SK-N-SH treated with all-trans-retinoic acid at 6 μM for 48 hours (cell line): ENCODE measurements around the gene PDZD2.

Experiments
- ATAC-seq: fragments of 200-7000 bp; cut with Tn5 transposase; 3 replicates; pipeline ENCODE4 v1.9.1; 2020; ENCODE audit warnings: mild to moderate bottlenecking, moderate library complexity
- ARNTL ChIP-seq: fragments of 450-650 bp; formaldehyde crosslinking; IDR thresholded peaks from 2 replicates; pipeline ENCODE4 v1.5.0; 2020; ENCODE audit warnings: low read depth, mild to moderate bottlenecking, moderate library complexity, borderline replicate concordance
- BACH2 ChIP-seq: fragments of 250-450 bp; sonication (Bioruptor Pico); IDR thresholded peaks from 2 replicates; pipeline ENCODE4 v1.9.0; 2021; ENCODE audit warnings: mild to moderate bottlenecking, borderline replicate concordance
- CSDC2 ChIP-seq: fragments of 250-450 bp; sonication (Bioruptor Pico); IDR thresholded peaks from 2 replicates; pipeline ENCODE4 v1.5.0; 2020; ENCODE audit warnings: mild to moderate bottlenecking, moderate library complexity
- ESRRG ChIP-seq: fragments of 250-450 bp; sonication (Bioruptor Pico); IDR thresholded peaks from 2 replicates; pipeline ENCODE4 v1.6.1; 2021; ENCODE audit warnings: mild to moderate bottlenecking
- GLIS3 ChIP-seq: fragments of 250-450 bp; sonication (Bioruptor Pico); IDR thresholded peaks from 2 replicates; pipeline ENCODE4 v1.5.0; 2020; ENCODE audit warnings: mild to moderate bottlenecking, moderate library complexity
- ISL1 ChIP-seq: fragments of 250-450 bp; sonication (Bioruptor Pico); IDR thresholded peaks from 2 replicates; pipeline ENCODE4 v2.1.2; 2022; ENCODE audit warnings: mild to moderate bottlenecking, moderate library complexity
- OSR1 ChIP-seq: fragments of 250-450 bp; sonication (Bioruptor Pico); IDR thresholded peaks from 2 replicates; pipeline ENCODE4 v1.8.0; 2022; ENCODE audit warnings: moderate library complexity, mild to moderate bottlenecking, inconsistent platforms
- PATZ1 ChIP-seq: fragments of 250-450 bp; sonication (Bioruptor Pico); IDR thresholded peaks from 2 replicates; pipeline ENCODE4 v1.8.0; 2020; ENCODE audit warnings: mild to moderate bottlenecking, moderate library complexity, borderline replicate concordance
- PPARA ChIP-seq: fragments of 250-450 bp; sonication (Bioruptor Pico); IDR thresholded peaks from 2 replicates; pipeline ENCODE4 v1.5.0; 2020; ENCODE audit warnings: mild to moderate bottlenecking, borderline replicate concordance
- RARB ChIP-seq: fragments of 250-450 bp; sonication (Bioruptor Pico); IDR thresholded peaks from 2 replicates; pipeline ENCODE4 v1.8.0; 2021; ENCODE audit warnings: mild to moderate bottlenecking, moderate library complexity
- SNAI2 ChIP-seq: fragments of 250-450 bp; sonication (Bioruptor Pico); IDR thresholded peaks from 2 replicates; pipeline ENCODE4 v1.5.0; 2020; ENCODE audit warnings: mild to moderate bottlenecking, moderate library complexity
- TCF4 ChIP-seq: fragments of 250-450 bp; sonication (Bioruptor Pico); IDR thresholded peaks from 2 replicates; pipeline ENCODE4 v1.8.0; 2021; ENCODE audit warnings: mild to moderate bottlenecking, moderate library complexity, borderline replicate concordance
- TOX ChIP-seq: fragments of 250-450 bp; sonication (Bioruptor Pico); IDR thresholded peaks from 2 replicates; pipeline ENCODE4 v1.8.0; 2021; ENCODE audit warnings: mild to moderate bottlenecking, moderate library complexity, borderline replicate concordance
- TSHZ2 ChIP-seq: fragments of 250-450 bp; sonication (Bioruptor Pico); IDR thresholded peaks from 2 replicates; pipeline ENCODE4 v1.5.0; 2020; ENCODE audit warnings: mild to moderate bottlenecking, moderate library complexity
- ZC3H10 ChIP-seq: fragments of 250-450 bp; sonication (Bioruptor Pico); IDR thresholded peaks from 2 replicates; pipeline ENCODE4 v1.5.1; 2021; ENCODE audit warnings: mild to moderate bottlenecking, moderate library complexity
- ZFP3 ChIP-seq: fragments of 250-450 bp; sonication (Bioruptor Pico); IDR thresholded peaks from 2 replicates; pipeline ENCODE4 v1.5.0; 2020; ENCODE audit warnings: mild to moderate bottlenecking, moderate library complexity
- ZFP30 ChIP-seq: fragments of 450-650 bp; formaldehyde crosslinking; IDR thresholded peaks from 2 replicates; pipeline ENCODE4 v1.5.0; 2022; ENCODE audit warnings: mild to moderate bottlenecking, moderate library complexity
- ZNF565 ChIP-seq: fragments of 450-650 bp; formaldehyde crosslinking; conservative IDR thresholded peaks from 2 replicates; pipeline ENCODE4 v1.5.0; 2020; ENCODE audit warnings: low read depth, mild to moderate bottlenecking, moderate library complexity
- ZNF70 ChIP-seq: fragments of 450-650 bp; formaldehyde crosslinking; IDR thresholded peaks from 2 replicates; pipeline ENCODE4 v1.5.0; 2020; ENCODE audit warnings: mild to moderate bottlenecking, moderate library complexity
- ZNF8 ChIP-seq: fragments of 450-650 bp; formaldehyde crosslinking; IDR thresholded peaks from 2 replicates; pipeline ENCODE4 v1.5.0; 2020; ENCODE audit warnings: mild to moderate bottlenecking, moderate library complexity
- TF ChIP-seq, protein P1 (sequence below): fragments of 250-450 bp; sonication (Bioruptor Pico); IDR thresholded peaks from 2 replicates; pipeline ENCODE4 v1.5.1; 2021; ENCODE audit warnings: mild to moderate bottlenecking, moderate library complexity
- TF ChIP-seq, protein P2 (sequence below): fragments of 250-450 bp; sonication (Bioruptor Pico); IDR thresholded peaks from 2 replicates; pipeline ENCODE4 v1.8.0; 2021; ENCODE audit warnings: low read depth, mild to moderate bottlenecking, moderate library complexity, borderline replicate concordance
- TF ChIP-seq, protein P3 (sequence below): fragments of 250-450 bp; sonication (Bioruptor Pico); IDR thresholded peaks from 2 replicates; pipeline ENCODE4 v1.5.1; 2020; ENCODE audit warnings: low read depth, mild to moderate bottlenecking, moderate library complexity

PDZD2 gene

DNA sequence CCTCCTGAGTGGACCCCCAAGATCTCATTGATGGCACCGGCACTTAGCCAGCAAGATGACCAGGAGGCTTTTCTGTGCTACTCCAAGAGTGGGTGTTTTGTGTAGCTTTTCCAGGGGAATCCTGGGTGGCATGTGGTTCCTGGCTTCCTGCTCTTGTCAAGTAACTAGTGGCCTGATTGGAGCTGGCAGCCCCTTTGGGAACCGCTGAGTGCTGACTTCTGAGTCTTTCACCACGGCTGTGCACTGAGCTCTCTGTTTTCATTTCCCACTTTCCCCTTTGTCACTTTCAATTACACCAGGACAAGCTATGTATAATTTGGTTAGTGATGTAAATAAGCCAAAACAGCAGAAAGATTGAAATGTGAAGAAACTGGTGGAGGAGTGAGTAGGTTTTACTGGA, 279.8 kb downstream of the PDZD2 start:
- ATAC-seq: peak; percentile 25; the same call in 1 of the 3 replicates
- TF ChIP-seq ZFP30 (CRISPR knock-in tag): no peak
- TF ChIP-seq TSHZ2 (CRISPR knock-in tag): no peak
- no peak for TF ChIP-seq CSDC2 (CRISPR knock-in tag)
- TF ChIP-seq, protein P1, sequence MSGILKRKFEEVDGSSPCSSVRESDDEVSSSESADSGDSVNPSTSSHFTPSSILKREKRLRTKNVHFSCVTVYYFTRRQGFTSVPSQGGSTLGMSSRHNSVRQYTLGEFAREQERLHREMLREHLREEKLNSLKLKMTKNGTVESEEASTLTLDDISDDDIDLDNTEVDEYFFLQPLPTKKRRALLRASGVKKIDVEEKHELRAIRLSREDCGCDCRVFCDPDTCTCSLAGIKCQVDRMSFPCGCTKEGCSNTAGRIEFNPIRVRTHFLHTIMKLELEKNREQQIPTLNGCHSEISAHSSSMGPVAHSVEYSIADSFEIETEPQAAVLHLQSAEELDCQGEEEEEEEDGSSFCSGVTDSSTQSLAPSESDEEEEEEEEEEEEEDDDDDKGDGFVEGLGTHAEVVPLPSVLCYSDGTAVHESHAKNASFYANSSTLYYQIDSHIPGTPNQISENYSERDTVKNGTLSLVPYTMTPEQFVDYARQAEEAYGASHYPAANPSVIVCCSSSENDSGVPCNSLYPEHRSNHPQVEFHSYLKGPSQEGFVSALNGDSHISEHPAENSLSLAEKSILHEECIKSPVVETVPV (CRISPR knock-in tag): no peak
- TF ChIP-seq ZNF565 (CRISPR knock-in tag): no peak
- TF ChIP-seq, protein P2, sequence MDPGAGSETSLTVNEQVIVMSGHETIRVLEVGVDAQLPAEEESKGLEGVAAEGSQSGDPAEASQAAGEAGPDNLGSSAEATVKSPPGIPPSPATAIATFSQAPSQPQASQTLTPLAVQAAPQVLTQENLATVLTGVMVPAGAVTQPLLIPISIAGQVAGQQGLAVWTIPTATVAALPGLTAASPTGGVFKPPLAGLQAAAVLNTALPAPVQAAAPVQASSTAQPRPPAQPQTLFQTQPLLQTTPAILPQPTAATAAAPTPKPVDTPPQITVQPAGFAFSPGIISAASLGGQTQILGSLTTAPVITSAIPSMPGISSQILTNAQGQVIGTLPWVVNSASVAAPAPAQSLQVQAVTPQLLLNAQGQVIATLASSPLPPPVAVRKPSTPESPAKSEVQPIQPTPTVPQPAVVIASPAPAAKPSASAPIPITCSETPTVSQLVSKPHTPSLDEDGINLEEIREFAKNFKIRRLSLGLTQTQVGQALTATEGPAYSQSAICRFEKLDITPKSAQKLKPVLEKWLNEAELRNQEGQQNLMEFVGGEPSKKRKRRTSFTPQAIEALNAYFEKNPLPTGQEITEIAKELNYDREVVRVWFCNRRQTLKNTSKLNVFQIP (CRISPR knock-in tag): no peak
- TF ChIP-seq ZC3H10 (CRISPR knock-in tag): no peak
- TF ChIP-seq SNAI2: no peak
- TF ChIP-seq RARB (CRISPR knock-in tag): no peak
- no peak for TF ChIP-seq ZNF8 (CRISPR knock-in tag)
- TF ChIP-seq, protein P3, sequence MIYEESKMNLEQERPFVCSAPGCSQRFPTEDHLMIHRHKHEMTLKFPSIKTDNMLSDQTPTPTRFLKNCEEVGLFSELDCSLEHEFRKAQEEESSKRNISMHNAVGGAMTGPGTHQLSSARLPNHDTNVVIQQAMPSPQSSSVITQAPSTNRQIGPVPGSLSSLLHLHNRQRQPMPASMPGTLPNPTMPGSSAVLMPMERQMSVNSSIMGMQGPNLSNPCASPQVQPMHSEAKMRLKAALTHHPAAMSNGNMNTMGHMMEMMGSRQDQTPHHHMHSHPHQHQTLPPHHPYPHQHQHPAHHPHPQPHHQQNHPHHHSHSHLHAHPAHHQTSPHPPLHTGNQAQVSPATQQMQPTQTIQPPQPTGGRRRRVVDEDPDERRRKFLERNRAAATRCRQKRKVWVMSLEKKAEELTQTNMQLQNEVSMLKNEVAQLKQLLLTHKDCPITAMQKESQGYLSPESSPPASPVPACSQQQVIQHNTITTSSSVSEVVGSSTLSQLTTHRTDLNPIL (CRISPR knock-in tag): no peak
- TF ChIP-seq BACH2: no peak
- no peak for TF ChIP-seq OSR1
- no peak for TF ChIP-seq GLIS3 (CRISPR knock-in tag)
- TF ChIP-seq ZNF70 (CRISPR knock-in tag): no peak
- no peak for TF ChIP-seq PPARA
- no peak for TF ChIP-seq ESRRG (CRISPR knock-in tag)
- no peak for TF ChIP-seq TOX (CRISPR knock-in tag)
- no peak for TF ChIP-seq ZFP3 (CRISPR knock-in tag)

- ATAC-seq: no peak
- no peak for TF ChIP-seq RARB (CRISPR knock-in tag)
- TF ChIP-seq BACH2: no peak
- TF ChIP-seq PPARA: no peak
- TF ChIP-seq ESRRG (CRISPR knock-in tag): no peak
- TF ChIP-seq ISL1: no peak
- TF ChIP-seq TCF4 (CRISPR knock-in tag): no peak
- TF ChIP-seq GLIS3 (CRISPR knock-in tag): no peak
- TF ChIP-seq PATZ1 (CRISPR knock-in tag): no peak
Observed at GRCh38 chr5:31921852-31922305, 282.9 kb downstream of the PDZD2 start.

DNA sequence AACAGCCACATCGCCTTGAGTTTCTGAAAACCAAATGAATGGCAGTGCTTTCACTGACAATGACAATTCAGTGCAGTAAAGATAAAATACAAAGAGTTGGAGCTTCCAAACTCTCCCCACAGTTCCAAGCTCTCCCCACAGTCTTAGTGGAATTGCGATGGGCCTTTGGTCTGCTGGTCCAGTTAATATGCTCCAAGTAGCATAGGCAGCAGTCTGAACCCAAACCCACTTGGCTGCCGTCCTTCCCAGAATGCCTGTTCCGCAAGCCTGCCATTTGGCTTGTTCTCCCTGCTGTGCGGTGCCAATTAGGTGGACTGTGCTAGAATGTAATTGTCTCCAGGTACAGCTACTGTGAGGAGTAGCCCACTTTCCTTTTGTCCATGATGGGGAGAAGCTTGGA, 285.1 kb downstream of the PDZD2 start:
- ATAC-seq: no peak
- no peak for TF ChIP-seq ESRRG (CRISPR knock-in tag)
- TF ChIP-seq ISL1: no peak
- no peak for TF ChIP-seq ZNF8 (CRISPR knock-in tag)
- no peak for TF ChIP-seq PPARA
- TF ChIP-seq SNAI2: no peak
- TF ChIP-seq ARNTL (CRISPR knock-in tag): no peak
- no peak for TF ChIP-seq GLIS3 (CRISPR knock-in tag)
- no peak for TF ChIP-seq TCF4 (CRISPR knock-in tag)
- TF ChIP-seq PATZ1 (CRISPR knock-in tag): no peak
- TF ChIP-seq TSHZ2 (CRISPR knock-in tag): no peak
- TF ChIP-seq, all 23 proteins: peak for 0
